GM10266 (cell line): Measurements from ENCODE around the gene PHACTR1.

Source experiments
- DNase-seq: peaks from one replicate; pipeline ENCODE4 v3.0.0; 2012; ENCODE audit errors: extremely low spot score
- CTCF ChIP-seq: IDR thresholded peaks from 2 replicates; pipeline ENCODE4 v1.5.1; 2012; ENCODE audit warnings: mild to moderate bottlenecking, low read depth; ENCODE audit not compliant: control insufficient read depth, insufficient read depth; ENCODE audit errors: missing control alignments

PHACTR1 gene

GRCh38 chr6:12813321-12813720 lies 96.8 kb downstream of the PHACTR1 start:
- DNase-seq = no peak
- TF ChIP-seq CTCF = no peak

- DNase-seq = no peak
- no peak for TF ChIP-seq CTCF
Observed at GRCh38 chr6:12814015-12814414, 97.4 kb downstream of the PHACTR1 start.

- no peak for TF ChIP-seq CTCF
- DNase-seq = no peak
Observed at GRCh38 chr6:12815089-12815488, 98.5 kb downstream of the PHACTR1 start.

- DNase-seq = no peak
- no peak for TF ChIP-seq CTCF
Observed at GRCh38 chr6:12815884-12816600, 99.5 kb downstream of the PHACTR1 start.

- no peak for DNase-seq
- TF ChIP-seq CTCF = no peak
Observed at GRCh38 chr6:12818324-12818723, 101.8 kb downstream of the PHACTR1 start.

- no peak for TF ChIP-seq CTCF
- no peak for DNase-seq
Observed at GRCh38 chr6:12823847-12824246, 107.3 kb downstream of the PHACTR1 start.

GRCh38 chr6:12826584-12826983 lies 110.0 kb downstream of the PHACTR1 start:
- TF ChIP-seq CTCF = no peak
- no peak for DNase-seq
